ES-I3 (cell line): ENCODE measurements around the gene ATP12A.

ENCODE experiments used
- H3K36me3 ChIP-seq: 2 replicates; pipeline ENCODE4 v1.6.1; 2013; ENCODE audit warnings: mild to moderate bottlenecking, low read length, control low read depth, moderate library complexity; ENCODE audit not compliant: insufficient read depth
- H3K4me1 ChIP-seq: 2 replicates; pipeline ENCODE4 v1.6.1; 2013; ENCODE audit warnings: mild to moderate bottlenecking, control low read depth, low read length; ENCODE audit not compliant: insufficient read depth
- H3K9ac ChIP-seq: 2 replicates; pipeline ENCODE4 v1.6.1; 2013; ENCODE audit warnings: low read depth, mild to moderate bottlenecking, low read length, moderate library complexity
- H3K9me3 ChIP-seq: 2 replicates; pipeline ENCODE4 v1.6.1; 2013; ENCODE audit warnings: mild to moderate bottlenecking, low read length, moderate library complexity; ENCODE audit not compliant: control insufficient read depth, insufficient read depth

The ATP12A gene

DNA sequence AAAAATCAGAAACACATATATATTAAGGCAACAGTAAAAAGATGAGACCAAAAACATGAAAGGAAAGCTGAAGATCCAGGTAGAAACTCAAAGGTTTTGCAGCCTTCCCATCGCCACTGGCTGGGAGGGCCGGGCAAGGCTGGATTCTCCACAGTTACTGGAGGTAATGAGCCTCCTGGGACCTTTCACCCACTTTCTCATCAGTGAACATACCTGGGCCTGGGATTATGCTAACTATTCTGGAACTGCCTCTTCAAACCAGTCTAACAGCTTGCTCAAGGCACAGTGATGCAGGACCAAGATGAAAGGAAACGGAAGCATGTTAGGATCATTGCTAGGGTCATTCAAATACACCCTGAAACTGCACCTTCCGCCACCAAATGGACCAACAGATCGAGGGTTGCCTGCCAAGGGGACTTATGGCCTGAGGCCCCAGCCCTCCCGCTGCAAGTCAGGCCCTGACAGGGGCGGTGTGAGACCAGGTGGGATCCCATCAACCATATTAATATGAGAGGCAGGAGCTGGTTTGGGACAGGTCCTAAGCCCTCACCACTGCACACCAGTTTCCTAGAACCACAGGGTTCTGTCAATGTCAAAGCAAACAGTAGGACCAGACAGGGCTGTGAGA, 28.4 kb upstream of the ATP12A start:
- H3K4me1 ChIP-seq: peaks cover 12% of the 10 kb centered on the region; the same call in 1 of the 2 replicates
- H3K9me3 ChIP-seq: no peaks in the 10 kb centered on the region
- no peaks in the 10 kb centered on the region for H3K36me3 ChIP-seq
- H3K9ac ChIP-seq: no peak overlapping the region

DNA sequence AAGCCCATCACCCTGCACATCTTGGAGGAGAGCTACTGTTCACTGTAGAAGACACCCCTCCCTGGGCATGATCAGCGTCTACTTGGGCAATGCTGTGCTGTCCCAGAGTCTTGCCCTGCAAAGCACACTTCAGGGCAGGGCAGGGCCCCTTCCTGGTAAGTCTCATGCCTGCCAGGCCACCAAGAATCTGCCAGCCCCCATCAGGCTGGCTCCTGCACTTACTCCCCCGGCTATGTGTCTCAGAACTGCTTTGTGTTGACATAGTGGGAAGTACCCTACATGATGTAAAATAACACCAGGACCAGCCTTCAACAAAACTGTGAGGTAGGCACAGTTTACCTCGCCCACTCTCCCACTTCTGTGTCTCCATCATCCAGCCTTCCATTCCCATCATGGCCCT, 27.8 kb upstream of the ATP12A start:
- H3K36me3 ChIP-seq: no peaks in the 10 kb centered on the region
- H3K9ac ChIP-seq: no peak overlapping the region
- H3K9me3 ChIP-seq: no peaks in the 10 kb centered on the region
- peaks cover 12% of the 10 kb centered on the region; the same call in 1 of the 2 replicates for H3K4me1 ChIP-seq

DNA sequence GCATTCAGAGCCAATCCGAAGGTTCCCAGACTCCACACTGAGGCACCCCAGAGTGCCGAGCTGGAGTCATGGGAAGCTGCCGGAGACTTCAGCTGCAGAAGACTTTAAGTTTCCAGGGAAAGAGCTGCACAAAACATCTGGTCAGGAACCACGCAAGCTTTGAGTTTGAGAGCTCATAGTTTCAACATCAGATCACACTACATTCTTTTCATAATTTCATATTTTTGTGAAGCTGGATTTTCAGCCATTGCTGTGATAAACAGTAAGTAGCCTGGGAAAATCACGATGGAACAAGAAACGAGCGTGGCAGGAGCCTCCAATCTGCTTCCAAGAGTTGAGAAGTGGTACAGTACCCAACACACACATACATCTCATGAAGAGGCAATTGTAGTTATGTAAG, 25.5 kb upstream of the ATP12A start:
- Histone ChIP-seq H3K4me1 (peaks cover 5% of the 10 kb centered on the region; the same call in 1 of the 2 replicates), H3K9ac (no peak overlapping the region), H3K9me3 (no peaks in the 10 kb centered on the region), H3K36me3 (no peaks in the 10 kb centered on the region)

DNA sequence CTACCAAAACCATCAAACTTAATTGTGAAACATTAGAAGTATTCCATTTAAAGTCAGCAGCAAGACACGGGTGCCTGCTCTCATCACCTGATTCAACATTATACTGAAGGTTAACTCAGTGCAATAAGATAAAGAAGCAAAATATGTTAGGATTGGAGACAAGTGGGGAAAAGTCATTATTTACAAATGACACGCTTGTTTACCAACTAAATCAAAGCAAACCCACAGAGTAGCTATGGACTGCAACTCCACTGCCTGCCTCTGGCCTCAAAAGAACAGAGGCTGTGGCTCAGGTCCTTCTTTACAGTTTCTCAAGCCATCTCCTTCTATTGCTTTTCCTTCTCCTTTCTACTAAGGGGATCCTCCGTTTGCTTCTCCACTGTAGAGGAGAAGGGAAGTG, 21.0 kb upstream of the ATP12A start:
- Histone ChIP-seq H3K36me3 (no peaks in the 10 kb centered on the region), H3K9me3 (no peaks in the 10 kb centered on the region), H3K4me1 (no peaks in the 10 kb centered on the region), H3K9ac (no peak overlapping the region)

DNA sequence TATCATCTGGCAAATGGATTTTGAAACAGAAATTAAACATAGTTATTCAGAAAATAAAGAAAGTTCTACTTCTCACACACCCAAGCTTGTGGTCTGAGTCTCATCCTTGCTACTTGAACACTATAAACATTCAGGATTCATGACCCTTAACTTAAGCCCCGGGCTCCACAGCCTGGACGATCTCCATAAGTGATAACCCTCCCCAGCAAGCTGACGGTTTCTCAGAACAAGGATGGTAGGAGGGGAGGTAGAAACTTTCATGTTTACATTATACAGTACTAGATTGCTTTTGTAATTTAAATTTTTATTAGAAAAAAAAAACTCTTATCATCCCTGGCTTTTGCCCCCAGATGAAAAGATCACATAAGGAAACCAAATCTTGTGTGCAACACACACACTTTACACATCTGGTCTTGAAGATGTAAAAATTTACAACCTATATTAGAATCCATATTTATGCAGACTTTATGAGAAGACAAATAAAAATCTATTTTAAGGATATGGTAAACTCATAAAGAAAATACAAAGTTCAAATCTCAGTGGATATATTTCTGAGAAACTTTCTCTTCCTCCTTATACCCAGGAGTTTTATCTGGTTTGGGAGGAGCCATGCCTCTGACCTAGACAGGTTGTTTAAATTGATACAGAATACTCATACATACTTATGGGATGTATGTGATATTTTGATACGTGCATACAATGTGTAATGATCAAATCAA, 20.0 kb upstream of the ATP12A start:
- H3K36me3 ChIP-seq: no peaks in the 10 kb centered on the region

DNA sequence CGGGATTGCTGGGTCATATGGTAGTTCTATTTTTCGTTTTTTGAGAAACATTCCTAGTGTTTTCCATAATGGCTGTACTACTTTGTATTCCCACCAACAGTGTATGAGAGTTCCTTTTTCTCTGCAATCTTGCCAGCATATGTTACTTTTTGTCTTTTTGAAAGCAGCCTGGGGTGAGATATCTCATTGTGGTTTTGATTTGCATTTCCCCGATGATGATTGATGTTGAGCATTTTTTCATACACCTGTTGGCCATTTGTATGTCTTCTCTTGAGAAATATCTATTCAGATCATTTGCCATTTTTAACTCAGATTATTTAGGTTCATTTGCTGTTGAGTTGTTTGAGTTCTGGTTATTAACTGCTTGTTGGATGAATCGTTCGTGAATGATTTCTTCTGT, 18.5 kb upstream of the ATP12A start:
- no peaks in the 10 kb centered on the region for H3K9me3 ChIP-seq
- no peaks in the 10 kb centered on the region for H3K36me3 ChIP-seq
- no peaks in the 10 kb centered on the region for H3K4me1 ChIP-seq
- no peak overlapping the region for H3K9ac ChIP-seq

More for the DNA sequence above, 20.0 kb upstream of the ATP12A start:
- H3K9ac ChIP-seq: no peak overlapping the region
- H3K9me3 ChIP-seq: no peaks in the 10 kb centered on the region
- H3K4me1 ChIP-seq: no peaks in the 10 kb centered on the region

DNA sequence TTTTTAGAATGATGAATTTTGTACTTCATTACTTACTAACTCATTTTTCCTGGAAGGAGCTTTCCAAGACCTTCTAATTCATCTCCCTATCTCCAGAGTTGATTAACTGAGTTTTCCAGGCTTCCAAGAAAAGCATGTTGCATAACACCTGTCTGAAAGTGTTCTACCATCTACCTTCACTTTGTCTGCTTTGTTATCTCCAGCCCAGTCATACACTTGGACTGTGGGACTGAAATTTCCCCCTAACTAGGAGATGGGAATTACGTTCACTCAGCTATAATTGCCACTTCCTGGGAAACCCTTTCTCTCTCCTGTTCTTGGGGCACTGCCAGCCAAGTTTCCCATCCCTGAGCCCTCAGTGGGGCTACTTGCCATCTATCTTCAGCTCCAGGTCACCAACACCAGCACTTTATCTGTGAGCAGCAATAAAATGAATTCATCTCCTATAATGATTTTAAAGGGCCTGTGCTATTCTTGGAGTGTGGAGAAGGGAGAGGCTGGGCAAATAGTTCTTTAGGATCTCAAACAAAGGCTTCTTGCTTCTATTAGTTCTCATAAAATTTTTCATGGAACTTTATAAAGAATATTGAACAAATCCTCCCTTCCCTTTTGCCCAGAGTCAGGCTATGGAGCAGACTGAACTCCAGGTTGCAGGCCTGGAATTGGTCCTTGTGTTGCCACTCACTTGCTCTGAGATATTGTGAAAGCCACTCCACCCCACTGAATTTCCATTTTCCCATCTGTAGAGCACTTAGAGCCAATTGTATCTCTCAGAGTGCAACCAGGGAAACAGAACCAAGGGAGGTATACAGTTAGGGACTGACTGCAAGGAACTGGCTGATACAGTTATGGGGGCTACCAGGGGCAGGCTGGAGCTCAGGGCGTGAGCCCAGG, 17.8 kb upstream of the ATP12A start:
- H3K9me3 ChIP-seq: no peaks in the 10 kb centered on the region
- no peaks in the 10 kb centered on the region for H3K4me1 ChIP-seq
- H3K36me3 ChIP-seq: no peaks in the 10 kb centered on the region
- no peak overlapping the region for H3K9ac ChIP-seq

DNA sequence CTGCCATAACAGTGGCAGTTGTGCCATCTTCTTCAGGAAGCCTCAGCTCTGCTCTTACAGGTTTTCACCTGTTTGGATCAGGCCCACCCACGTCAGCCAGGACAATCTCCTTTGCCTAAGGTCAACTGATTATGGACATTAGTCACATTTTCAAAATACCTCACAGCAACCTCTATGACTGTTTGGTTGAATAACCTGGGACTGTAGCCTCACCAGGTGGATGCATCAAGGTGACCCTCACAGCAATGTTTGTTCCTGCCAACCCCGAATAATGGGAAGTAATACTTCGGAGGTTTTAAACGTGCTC, 17.2 kb upstream of the ATP12A start:
- H3K36me3 ChIP-seq: no peaks in the 10 kb centered on the region
- no peaks in the 10 kb centered on the region for H3K4me1 ChIP-seq
- H3K9me3 ChIP-seq: no peaks in the 10 kb centered on the region
- H3K9ac ChIP-seq: no peak overlapping the region

DNA sequence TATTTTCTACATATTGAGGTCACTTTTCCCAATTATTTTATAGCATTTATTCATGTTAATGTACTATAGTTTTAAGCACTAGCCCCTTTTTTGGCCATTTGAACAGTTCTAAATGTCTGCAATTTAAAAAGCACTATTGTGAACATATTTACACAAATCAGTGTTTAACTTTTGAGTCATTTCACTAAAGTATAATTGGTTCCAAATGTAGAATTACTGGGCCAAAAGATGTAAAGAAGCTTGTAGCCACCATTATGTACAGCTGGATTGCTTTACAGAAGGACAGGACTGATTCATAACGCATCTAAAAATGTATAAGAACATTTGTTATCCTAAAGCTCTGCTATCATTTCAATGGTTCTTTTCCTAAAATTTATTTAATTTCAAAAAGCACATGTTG, 16.6 kb upstream of the ATP12A start:
- no peaks in the 10 kb centered on the region for H3K36me3 ChIP-seq
- no peak overlapping the region for H3K9ac ChIP-seq
- H3K4me1 ChIP-seq: no peaks in the 10 kb centered on the region
- H3K9me3 ChIP-seq: no peaks in the 10 kb centered on the region

DNA sequence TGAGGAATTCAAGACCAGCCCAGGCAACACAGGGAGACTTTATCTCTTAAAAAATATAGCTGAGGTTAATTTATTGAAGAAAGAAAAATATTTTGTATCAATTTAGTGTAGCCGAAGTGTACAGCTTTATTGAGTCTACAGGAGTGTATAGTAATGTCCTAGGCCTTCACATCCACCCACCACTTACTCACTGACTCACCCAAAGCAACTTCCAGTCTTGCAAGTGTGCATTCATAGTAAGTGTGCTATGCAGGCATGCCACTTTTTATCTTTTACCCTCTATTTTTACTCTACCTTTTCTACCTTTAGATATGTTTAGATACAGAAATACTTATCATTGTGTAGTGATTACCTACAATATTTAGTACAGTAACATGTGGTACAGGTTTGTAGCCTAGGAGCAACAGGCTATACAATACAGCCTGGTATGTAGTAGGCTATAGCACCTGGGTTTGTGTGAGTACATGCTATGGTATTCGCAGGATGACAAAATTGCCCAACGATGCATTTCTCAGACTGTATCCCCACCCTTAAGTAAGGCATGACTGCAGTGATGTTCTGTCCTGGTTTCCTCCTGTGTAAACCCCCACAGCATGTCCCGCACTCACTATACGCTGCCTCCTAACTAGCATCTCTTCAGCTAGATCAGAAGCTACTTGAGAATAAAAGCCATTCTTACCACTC, 15.3 kb upstream of the ATP12A start:
- H3K9me3 ChIP-seq: no peaks in the 10 kb centered on the region
- H3K9ac ChIP-seq: no peak overlapping the region
- H3K36me3 ChIP-seq: no peaks in the 10 kb centered on the region
- no peaks in the 10 kb centered on the region for H3K4me1 ChIP-seq

DNA sequence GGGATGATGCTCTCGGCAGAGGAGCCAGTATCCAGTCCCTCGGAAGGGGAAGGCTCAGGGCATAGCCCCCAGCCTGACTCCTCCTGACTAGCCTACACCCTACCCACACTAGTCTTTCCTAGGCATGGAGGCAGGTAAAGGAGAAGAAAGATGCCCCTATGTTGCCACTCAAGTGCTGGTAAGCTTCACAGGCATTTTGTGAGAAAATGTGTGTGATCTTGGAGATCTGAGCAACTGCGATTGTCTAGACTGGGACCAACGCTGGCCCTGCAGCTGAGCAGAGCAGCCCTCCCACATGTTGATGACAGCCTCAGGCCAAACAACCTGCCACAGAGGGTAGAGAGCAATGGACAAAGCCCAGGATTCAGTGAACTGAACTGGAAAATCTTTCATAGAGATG, 11.7 kb upstream of the ATP12A start:
- H3K9me3 ChIP-seq: no peaks in the 10 kb centered on the region
- no peak overlapping the region for H3K9ac ChIP-seq
- peaks cover 4% of the 10 kb centered on the region; the same call in 1 of the 2 replicates for H3K4me1 ChIP-seq
- no peaks in the 10 kb centered on the region for H3K36me3 ChIP-seq

DNA sequence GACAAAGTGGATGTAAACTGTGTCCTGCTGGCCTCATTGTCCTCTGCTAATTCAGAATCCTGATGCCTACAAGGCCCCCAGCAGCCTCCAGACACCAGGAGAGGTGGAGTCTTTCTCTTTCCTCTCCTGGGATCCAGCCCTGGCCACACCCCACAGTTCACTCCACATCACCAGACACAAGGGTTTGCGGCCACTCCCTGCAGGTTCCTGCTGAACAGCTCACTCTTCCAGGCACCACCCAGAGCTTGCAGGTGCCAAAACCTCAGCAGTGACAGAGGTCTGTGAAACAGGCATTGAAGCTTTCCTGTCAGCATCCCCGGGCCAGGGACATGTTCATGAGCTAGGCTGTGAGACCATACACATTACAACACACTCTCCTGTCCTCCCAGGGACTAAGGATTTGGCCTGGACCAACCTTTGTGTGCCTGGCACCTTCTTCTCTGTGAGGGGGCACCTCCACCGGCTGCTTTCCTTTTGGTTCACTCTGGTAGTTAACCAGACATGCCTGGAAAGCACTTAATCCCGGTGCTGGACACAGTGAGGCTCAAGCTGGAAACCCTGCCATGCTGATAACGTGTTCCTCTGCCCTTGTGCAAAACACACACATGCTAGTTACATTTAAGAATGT, 11.1 kb upstream of the ATP12A start:
- Histone ChIP-seq H3K9ac (no peak overlapping the region), H3K9me3 (no peaks in the 10 kb centered on the region), H3K4me1 (peaks cover 4% of the 10 kb centered on the region; the same call in 1 of the 2 replicates), H3K36me3 (no peaks in the 10 kb centered on the region)

DNA sequence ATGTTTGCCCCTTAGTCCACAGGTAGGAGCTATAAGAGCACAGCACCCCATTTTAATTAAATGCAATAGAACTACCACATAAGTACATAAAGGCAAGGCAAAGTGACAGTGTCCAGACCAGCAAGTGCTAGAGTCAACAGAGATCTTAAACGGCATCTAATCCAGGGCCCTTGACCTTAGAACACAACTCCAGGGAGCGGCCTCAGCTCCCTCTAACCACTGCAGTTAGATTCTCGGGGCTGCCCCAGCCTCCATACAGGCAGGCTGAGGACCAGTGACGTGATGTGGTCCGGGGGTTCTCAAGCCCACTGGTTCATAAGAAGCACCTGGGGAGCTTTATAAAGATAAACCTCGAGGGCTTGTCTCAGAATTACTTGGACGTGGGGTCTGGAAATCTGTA, 10.0 kb upstream of the ATP12A start:
- Histone ChIP-seq H3K9ac (no peak overlapping the region), H3K9me3 (no peaks in the 10 kb centered on the region), H3K4me1 (peaks cover 4% of the 10 kb centered on the region; the same call in 1 of the 2 replicates), H3K36me3 (no peaks in the 10 kb centered on the region)

DNA sequence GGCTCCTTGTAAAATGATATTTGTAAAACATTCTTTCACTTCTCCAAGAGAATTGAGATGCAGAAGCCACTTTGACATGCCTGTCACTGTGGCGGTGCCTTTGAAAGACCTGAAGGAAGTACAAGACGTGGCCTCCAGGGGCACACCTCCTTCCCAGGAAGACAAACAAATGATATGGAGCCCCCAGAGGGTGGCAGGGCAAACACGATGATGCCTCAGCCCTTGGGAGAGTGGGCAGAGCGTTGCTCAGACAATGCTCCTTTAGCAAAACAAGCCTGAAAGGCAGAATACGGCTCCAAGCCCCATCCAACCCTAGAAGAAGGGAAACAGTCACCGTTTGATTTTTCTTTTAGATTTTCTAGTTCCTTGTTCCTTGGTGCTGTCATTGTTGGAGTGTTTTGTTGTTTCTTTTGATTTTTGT, 9.2 kb upstream of the ATP12A start:
- Histone ChIP-seq H3K9ac (peak overlapping the region; percentile 38; the same call in 1 of the 2 replicates), H3K4me1 (peaks cover 4% of the 10 kb centered on the region; the same call in 1 of the 2 replicates), H3K36me3 (no peaks in the 10 kb centered on the region), H3K9me3 (no peaks in the 10 kb centered on the region)
